HepG2 (cell line): Measurements from ENCODE around the gene SPRR2G.

Experiments used
- CBX2 ChIP-seq, 2 experiments: fragments of 200-600 bp in 1 of 2; sonication (generic); formaldehyde crosslinking in 1 of 2; IDR thresholded peaks; 2 replicates each; pipeline versions ENCODE4 v1.7.0 to v1.8.1; 2018 to 2022; ENCODE audit warnings: low read depth in 2 of 2, low read length in 1 of 2, mild to moderate bottlenecking in 1 of 2, missing genetic modification reagents in 1 of 2
- FOXA1 ChIP-seq, 2 experiments: fragments of 450-650 bp in 1 of 2; sonication (generic) in 1 of 2; formaldehyde crosslinking in 1 of 2; IDR thresholded peaks; 2 replicates each; pipeline versions ENCODE4 v1.4.0 to v1.6.1; 2016 to 2020; ENCODE audit warnings: missing genetic modification reagents in 1 of 2
- GABPB1 ChIP-seq: IDR thresholded peaks from 2 replicates; pipeline ENCODE4 v1.6.1; 2016; ENCODE audit warnings: mild to moderate bottlenecking, missing genetic modification reagents, moderate library complexity, missing compliant biosample characterization
- HMG20A ChIP-seq: IDR thresholded peaks from 2 replicates; pipeline ENCODE4 v1.6.1; 2016; ENCODE audit warnings: borderline replicate concordance
- HOXA7 ChIP-seq: sonication (generic); formaldehyde crosslinking; IDR thresholded peaks from 2 replicates; pipeline ENCODE4 v1.8.1; 2022; ENCODE audit warnings: mild to moderate bottlenecking, missing genetic modification reagents, moderate library complexity
- KMT2B ChIP-seq: IDR thresholded peaks from 2 replicates; pipeline ENCODE4 v1.6.1; 2016; ENCODE audit warnings: missing genetic modification reagents, missing compliant biosample characterization
- SRSF1 ChIP-seq: fragments of 200-400 bp; formaldehyde crosslinking; optimal IDR thresholded peaks from 2 replicates; pipeline ENCODE3; 2017; ENCODE audit warnings: mild to moderate bottlenecking, low read depth, low read length, moderate library complexity
- ZNF547 ChIP-seq: sonication (generic); formaldehyde crosslinking; IDR thresholded peaks from 2 replicates; pipeline ENCODE4 v1.5.1; 2020; ENCODE audit warnings: mild to moderate bottlenecking, missing genetic modification reagents
- ZNF766 ChIP-seq: sonication (generic); formaldehyde crosslinking; IDR thresholded peaks from 2 replicates; pipeline ENCODE4 v1.5.0; 2020; ENCODE audit warnings: missing genetic modification reagents, borderline replicate concordance
- TF ChIP-seq, protein P1 (sequence below): sonication (generic); formaldehyde crosslinking; conservative IDR thresholded peaks from 2 replicates; pipeline ENCODE4 v1.8.0; 2022; ENCODE audit warnings: missing genetic modification reagents
- TF ChIP-seq, protein P2 (sequence below): sonication (generic); formaldehyde crosslinking; IDR thresholded peaks from 2 replicates; pipeline ENCODE4 v1.5.0; 2020; ENCODE audit warnings: mild to moderate bottlenecking, missing genetic modification reagents, moderate library complexity
- TF ChIP-seq, protein P3 (sequence below): sonication (generic); formaldehyde crosslinking; IDR thresholded peaks from 2 replicates; pipeline ENCODE4 v1.5.1; 2020; ENCODE audit warnings: mild to moderate bottlenecking, missing genetic modification reagents, borderline replicate concordance

DNA sequence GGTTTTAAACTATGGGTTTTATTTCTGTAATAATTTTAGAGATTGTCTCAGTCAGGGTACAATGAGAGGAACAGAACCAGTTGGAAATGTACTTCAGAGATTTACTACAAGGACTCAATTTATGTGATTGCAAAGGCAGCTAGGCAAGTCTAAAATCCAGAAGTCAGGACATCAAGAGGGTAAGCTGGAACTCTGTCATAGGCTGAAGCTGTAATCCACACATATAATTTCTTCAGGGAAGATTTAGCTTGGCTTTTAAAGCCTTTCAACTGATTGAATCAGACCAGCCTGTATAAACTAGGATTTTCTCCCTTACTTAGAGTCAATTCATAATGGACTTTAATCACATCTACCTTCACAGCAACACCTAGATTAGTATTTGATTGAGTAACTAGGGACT lies 28.2 kb upstream of the SPRR2G start:
- TF ChIP-seq, protein P1, sequence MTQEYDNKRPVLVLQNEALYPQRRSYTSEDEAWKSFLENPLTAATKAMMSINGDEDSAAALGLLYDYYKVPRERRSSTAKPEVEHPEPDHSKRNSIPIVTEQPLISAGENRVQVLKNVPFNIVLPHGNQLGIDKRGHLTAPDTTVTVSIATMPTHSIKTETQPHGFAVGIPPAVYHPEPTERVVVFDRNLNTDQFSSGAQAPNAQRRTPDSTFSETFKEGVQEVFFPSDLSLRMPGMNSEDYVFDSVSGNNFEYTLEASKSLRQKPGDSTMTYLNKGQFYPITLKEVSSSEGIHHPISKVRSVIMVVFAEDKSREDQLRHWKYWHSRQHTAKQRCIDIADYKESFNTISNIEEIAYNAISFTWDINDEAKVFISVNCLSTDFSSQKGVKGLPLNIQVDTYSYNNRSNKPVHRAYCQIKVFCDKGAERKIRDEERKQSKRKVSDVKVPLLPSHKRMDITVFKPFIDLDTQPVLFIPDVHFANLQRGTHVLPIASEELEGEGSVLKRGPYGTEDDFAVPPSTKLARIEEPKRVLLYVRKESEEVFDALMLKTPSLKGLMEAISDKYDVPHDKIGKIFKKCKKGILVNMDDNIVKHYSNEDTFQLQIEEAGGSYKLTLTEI (CRISPR knock-in tag), result no peak
- TF ChIP-seq, protein P2, sequence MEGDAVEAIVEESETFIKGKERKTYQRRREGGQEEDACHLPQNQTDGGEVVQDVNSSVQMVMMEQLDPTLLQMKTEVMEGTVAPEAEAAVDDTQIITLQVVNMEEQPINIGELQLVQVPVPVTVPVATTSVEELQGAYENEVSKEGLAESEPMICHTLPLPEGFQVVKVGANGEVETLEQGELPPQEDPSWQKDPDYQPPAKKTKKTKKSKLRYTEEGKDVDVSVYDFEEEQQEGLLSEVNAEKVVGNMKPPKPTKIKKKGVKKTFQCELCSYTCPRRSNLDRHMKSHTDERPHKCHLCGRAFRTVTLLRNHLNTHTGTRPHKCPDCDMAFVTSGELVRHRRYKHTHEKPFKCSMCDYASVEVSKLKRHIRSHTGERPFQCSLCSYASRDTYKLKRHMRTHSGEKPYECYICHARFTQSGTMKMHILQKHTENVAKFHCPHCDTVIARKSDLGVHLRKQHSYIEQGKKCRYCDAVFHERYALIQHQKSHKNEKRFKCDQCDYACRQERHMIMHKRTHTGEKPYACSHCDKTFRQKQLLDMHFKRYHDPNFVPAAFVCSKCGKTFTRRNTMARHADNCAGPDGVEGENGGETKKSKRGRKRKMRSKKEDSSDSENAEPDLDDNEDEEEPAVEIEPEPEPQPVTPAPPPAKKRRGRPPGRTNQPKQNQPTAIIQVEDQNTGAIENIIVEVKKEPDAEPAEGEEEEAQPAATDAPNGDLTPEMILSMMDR (CRISPR knock-in tag), result no peak
- no peak for TF ChIP-seq ZNF766 (CRISPR knock-in tag)
- TF ChIP-seq KMT2B (CRISPR knock-in tag), result no peak
- TF ChIP-seq FOXA1 (IDR thresholded peaks at IDR 0.05), result no peak
- no peak for TF ChIP-seq FOXA1 (CRISPR knock-in tag; IDR thresholded peaks at IDR 0.05)
- TF ChIP-seq CBX2 (IDR thresholded peaks at IDR 0.05; ENCODE audit: low read depth, low read length), result no peak
- TF ChIP-seq CBX2 (CRISPR knock-in tag; IDR thresholded peaks at IDR 0.05; ENCODE audit: low read depth), result no peak
- TF ChIP-seq HMG20A (CRISPR knock-in tag), result no peak
- no peak for TF ChIP-seq GABPB1 (CRISPR knock-in tag)
- TF ChIP-seq SRSF1, result no peak
- TF ChIP-seq HOXA7 (CRISPR knock-in tag), result no peak
- TF ChIP-seq, protein P3, sequence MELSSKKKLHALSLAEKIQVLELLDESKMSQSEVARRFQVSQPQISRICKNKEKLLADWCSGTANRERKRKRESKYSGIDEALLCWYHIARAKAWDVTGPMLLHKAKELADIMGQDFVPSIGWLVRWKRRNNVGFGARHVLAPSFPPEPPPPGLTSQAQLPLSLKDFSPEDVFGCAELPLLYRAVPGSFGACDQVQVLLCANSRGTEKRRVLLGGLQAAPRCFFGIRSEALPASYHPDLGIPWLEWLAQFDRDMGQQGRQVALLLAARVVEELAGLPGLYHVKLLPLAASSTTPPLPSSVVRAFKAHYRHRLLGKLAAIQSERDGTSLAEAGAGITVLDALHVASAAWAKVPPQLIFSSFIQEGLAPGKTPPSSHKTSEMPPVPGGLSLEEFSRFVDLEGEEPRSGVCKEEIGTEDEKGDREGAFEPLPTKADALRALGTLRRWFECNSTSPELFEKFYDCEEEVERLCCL, result no peak
- TF ChIP-seq ZNF547 (CRISPR knock-in tag), result no peak
